Epidermal melanocyte (primary cell): ENCODE data around the gene SH3BGRL2.
"Not testable (repeated sequence)": the region's sequence is repeated elsewhere in the genome, so short reads cannot be mapped to it uniquely, and the experiment has no call there.

Source experiments
- DNase-seq: peaks from one replicate; pipeline ENCODE4 v3.0.0; 2011; ENCODE audit warnings: low spot score; ENCODE audit not compliant: insufficient read length

SH3BGRL2 gene

DNA sequence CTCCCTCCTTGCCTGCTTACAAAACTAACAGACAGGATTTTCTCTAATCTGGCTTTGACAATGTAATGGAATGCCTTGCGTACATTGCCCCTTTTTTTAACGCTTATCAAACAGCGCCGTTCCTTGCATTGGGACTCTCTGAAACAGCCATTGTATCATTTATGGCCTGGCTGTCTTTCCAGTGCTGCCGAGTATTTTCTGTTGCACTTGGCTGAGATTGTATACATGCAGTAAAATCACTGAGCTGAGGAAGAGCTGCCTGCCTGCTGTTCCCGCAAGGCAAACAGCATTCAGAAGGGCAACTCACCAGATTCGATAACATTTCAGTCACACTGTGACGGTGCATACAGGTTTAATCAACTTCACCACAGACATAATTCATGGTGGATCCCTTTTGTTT is 106.0 kb downstream of the SH3BGRL2 start:
- DNase-seq: no peak

DNA sequence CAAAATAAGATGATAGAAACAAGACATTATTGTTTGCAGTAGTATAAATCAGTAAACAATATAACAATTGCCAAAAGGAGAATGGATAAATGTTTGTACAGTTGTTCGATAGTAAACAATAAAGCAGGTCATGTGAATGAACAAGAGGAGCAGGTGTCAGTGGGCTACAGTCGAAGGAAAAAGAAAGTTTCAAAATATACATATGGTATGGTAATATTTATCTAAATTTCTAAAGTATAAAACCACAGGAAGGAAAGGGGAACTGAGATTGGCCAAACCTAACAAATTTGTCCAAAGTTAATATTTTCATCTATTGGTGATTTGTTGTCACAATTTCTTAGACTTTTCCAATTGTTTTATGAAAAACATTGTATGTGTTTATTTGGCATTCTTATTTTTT is 110.9 kb downstream of the SH3BGRL2 start:
- DNase-seq: no peak

DNA sequence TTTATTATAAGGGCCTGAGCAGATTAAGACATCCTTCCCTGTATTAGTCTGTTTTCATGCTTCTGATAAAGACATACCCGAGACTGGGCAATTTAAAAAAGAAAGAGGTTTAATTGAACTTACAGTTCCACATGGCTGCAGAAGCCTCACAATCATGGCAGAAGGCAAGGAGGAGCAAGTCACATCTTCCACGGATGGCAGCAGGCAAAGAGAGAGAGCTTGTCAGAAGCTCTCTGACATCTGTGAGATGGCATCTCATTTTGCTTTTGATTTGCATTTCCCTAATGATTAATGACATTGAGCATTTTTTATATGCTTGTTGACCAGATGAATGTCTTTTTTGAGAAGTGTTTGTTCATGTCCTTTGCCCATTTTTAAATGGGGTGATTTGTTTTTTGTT is 114.2 kb downstream of the SH3BGRL2 start:
- not testable (repeated sequence) for DNase-seq

DNA sequence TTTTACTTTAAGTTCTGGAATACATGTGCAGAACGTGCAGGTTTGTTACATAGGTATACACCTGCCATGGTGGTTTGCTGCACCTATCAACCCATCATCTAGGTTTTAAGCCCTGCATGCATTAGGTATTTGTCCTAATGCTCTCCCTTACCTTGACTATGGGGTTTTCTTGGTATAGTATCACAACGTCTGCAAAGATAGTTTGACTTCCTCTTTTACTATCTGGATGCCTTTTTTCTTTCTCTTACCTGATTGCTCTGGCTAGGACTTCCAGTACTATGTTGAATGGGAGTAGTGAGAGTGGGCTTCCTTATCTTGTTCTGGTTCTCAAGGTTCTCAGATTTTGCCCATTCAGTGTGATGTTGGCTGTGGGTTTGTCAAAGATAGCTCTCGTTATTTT is 115.2 kb downstream of the SH3BGRL2 start:
- not testable (repeated sequence) for DNase-seq

DNA sequence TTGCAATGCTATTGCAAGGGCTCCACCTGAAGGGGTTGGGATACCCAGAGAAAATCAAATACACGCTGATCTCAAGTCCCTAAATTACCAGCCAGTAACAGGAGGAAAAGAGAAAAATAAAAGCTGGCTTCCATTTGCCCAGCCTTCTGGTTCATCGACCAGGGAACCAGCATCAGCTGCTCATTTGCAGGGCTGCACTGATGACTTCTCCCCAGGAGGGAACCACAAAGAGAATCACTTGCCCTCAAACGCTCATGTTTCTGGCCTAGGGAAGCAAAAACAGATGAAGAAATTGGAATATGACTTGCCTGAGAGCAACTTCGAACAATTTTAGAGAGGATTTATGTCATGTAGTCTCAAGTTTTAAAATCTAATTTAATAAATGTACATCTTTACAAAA is 119.7 kb downstream of the SH3BGRL2 start:
- DNase-seq: no peak
